HG02938 (cell line): ENCODE results near the gene ASB6.
"Not testable (repeated sequence)": the region's sequence is repeated elsewhere in the genome, so short reads cannot be mapped to it uniquely, and the experiment has no call there.

ENCODE experiments used
- ATAC-seq: cut with Tn5 transposase; IDR thresholded peaks from one replicate; pipeline ENCODE4 v1.9.1; 2021; ENCODE audit warnings: mild to moderate bottlenecking, moderate library complexity; ENCODE audit not compliant: unreplicated experiment

The ASB6 gene

GRCh38 chr9:129609486-129610212, 32.3 kb downstream of the ASB6 start:
- ATAC-seq: no peak

GRCh38 chr9:129608561-129609481, 33.1 kb downstream of the ASB6 start:
- no peak for ATAC-seq

GRCh38 chr9:129607027-129607387, 34.9 kb downstream of the ASB6 start:
- no peak for ATAC-seq

GRCh38 chr9:129606161-129607026, 35.6 kb downstream of the ASB6 start:
- no peak for ATAC-seq

GRCh38 chr9:129604766-129605163, 37.2 kb downstream of the ASB6 start:
- no peak for ATAC-seq

GRCh38 chr9:129604056-129604765, 37.7 kb downstream of the ASB6 start:
- no peak for ATAC-seq

- no peak for ATAC-seq
Measured at GRCh38 chr9:129602598-129603415, 39.1 kb downstream of the ASB6 start.

- ATAC-seq: no peak
Measured at GRCh38 chr9:129601082-129601674, 40.8 kb downstream of the ASB6 start.

GRCh38 chr9:129598089-129598596, 43.8 kb downstream of the ASB6 start:
- ATAC-seq: no peak

GRCh38 chr9:129597355-129598088, 44.4 kb downstream of the ASB6 start:
- ATAC-seq: no peak

- no peak for ATAC-seq
Measured at GRCh38 chr9:129596541-129597331, 45.2 kb downstream of the ASB6 start.

- no peak for ATAC-seq
Measured at GRCh38 chr9:129595903-129596540, 45.9 kb downstream of the ASB6 start.

GRCh38 chr9:129595311-129595741, 46.6 kb downstream of the ASB6 start:
- ATAC-seq: no peak

GRCh38 chr9:129594632-129595031, 47.3 kb downstream of the ASB6 start:
- no peak for ATAC-seq

- not testable (repeated sequence) for ATAC-seq
Measured at GRCh38 chr9:129592790-129593189, 49.2 kb downstream of the ASB6 start.

GRCh38 chr9:129591916-129592315, 50.0 kb downstream of the ASB6 start:
- ATAC-seq: no peak

GRCh38 chr9:129590466-129590865, 51.5 kb downstream of the ASB6 start:
- ATAC-seq: no peak
